Measurements from ENCODE around the gene FBLN2. TPM values are rescaled to one million over a fixed set of nuclear protein-coding genes. Genes with fewer than 3 reads are reported as not detected.
"Not testable (repeated sequence)": the region's sequence is repeated elsewhere in the genome, so short reads cannot be mapped to it uniquely, and the experiment has no call there.

The FBLN2 gene
- total RNA-seq, 1 donor from 2014 or later = 35.5 TPM

DNA sequence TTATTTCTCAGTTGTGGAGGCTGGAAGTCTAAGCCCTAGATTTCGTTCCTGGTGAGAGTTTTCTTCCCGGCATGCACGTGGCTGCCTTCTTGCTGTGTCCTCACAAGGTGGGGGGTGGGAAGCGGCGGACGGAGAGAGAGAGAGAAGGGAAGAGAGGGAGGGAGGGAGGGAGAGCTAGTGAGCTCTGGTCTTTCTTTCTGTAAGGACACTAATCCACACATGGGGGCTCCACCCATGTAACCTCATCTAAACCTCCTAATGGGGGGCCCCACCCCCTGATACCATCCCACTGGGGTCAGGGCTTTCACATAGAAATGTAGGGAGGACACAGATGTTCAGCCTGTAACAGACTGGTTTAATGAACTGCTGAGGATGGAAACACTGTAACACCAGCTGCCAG, 7.3 kb downstream of the FBLN2 start:
- Histone ChIP-seq H3K4me3 (ENCODE audit: low read length in 3 of 3) (no peak overlapping the region), H3K4me1 (ENCODE audit: control insufficient read depth in 3 of 3, insufficient read depth in 3 of 3, low read length in 3 of 3) (peaks cover 19 to 31% (median 21%) of the 10 kb centered on the region in 3 donors), H3K27me3 (ENCODE audit: control insufficient read depth in 3 of 3, insufficient read depth in 3 of 3, low read length in 3 of 3) (peaks cover 0 to 17% (median 17%) of the 10 kb centered on the region in 3 donors), H3K27ac (ENCODE audit: low read depth, low read length) (peak overlapping the region; percentile 19), H3K36me3 (ENCODE audit: control insufficient read depth in 3 of 3, insufficient read depth in 3 of 3, low read length in 3 of 3) (no peaks in the 10 kb centered on the region), H3K9ac (ENCODE audit: low read depth in 1 of 3, low read length in 3 of 3) (no peak overlapping the region), H3K9me3 (ENCODE audit: control insufficient read depth in 3 of 3, low read length in 3 of 3) (no peaks in the 10 kb centered on the region)

DNA sequence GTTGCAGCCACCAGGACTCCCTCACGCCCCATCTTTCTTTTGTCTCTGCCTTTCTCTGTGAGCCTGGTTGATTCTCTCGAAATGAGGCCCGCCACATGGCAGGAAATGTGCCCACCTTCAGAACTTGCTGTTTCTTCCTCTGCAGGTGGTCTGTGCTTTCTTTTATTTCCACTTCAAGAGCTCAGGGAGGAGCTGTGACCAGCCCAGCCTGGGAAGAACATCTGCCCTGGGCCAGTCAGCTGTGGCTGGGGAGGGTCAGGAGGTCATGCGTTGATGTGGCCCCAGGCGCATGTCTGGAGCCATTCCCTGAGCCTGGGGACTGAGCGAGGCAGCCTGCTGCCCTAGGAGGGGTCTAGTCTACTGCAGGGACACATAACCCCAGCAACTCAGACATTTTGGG, 8.0 kb downstream of the FBLN2 start:
- Histone ChIP-seq H3K9ac (ENCODE audit: low read depth in 1 of 3, low read length in 3 of 3) (no peak overlapping the region), H3K27ac (ENCODE audit: low read depth, low read length) (peak overlapping the region; percentile 19), H3K4me1 (ENCODE audit: control insufficient read depth in 3 of 3, insufficient read depth in 3 of 3, low read length in 3 of 3) (peaks cover 19 to 31% (median 21%) of the 10 kb centered on the region in 3 donors), H3K36me3 (ENCODE audit: control insufficient read depth in 3 of 3, insufficient read depth in 3 of 3, low read length in 3 of 3) (no peaks in the 10 kb centered on the region), H3K27me3 (ENCODE audit: control insufficient read depth in 3 of 3, insufficient read depth in 3 of 3, low read length in 3 of 3) (peaks cover 0 to 17% (median 15%) of the 10 kb centered on the region in 3 donors), H3K4me3 (ENCODE audit: low read length in 3 of 3) (no peak overlapping the region), H3K9me3 (ENCODE audit: control insufficient read depth in 3 of 3, low read length in 3 of 3) (no peaks in the 10 kb centered on the region)

DNA sequence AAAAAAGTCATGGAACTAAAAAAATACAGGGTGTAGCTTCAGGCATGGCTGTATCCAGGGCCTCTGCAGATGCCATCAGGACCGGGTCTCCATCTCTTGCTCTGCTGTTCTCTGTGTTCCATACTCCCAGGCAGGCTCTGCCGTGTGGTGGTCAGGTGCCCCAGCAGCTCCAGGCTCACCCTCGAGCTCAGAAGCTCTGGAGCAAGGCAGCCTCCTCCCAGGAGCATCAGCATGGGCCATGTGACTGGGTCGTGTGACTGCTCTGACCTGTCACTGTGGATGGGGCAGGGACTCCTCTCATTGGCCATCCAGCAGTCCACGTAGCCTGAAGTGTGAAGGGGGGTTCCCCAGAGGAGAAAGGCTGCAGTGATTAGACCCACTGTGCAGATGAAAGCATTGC, 8.5 kb downstream of the FBLN2 start:
- Histone ChIP-seq H3K27me3 (ENCODE audit: control insufficient read depth in 3 of 3, insufficient read depth in 3 of 3, low read length in 3 of 3) (peaks cover 0 to 16% (median 14%) of the 10 kb centered on the region in 3 donors), H3K4me1 (ENCODE audit: control insufficient read depth in 3 of 3, insufficient read depth in 3 of 3, low read length in 3 of 3) (peaks cover 19 to 31% (median 21%) of the 10 kb centered on the region in 3 donors), H3K36me3 (ENCODE audit: control insufficient read depth in 3 of 3, insufficient read depth in 3 of 3, low read length in 3 of 3) (no peaks in the 10 kb centered on the region), H3K9me3 (ENCODE audit: control insufficient read depth in 3 of 3, low read length in 3 of 3) (no peaks in the 10 kb centered on the region), H3K27ac (ENCODE audit: low read depth, low read length) (no peak overlapping the region), H3K9ac (ENCODE audit: low read depth in 1 of 3, low read length in 3 of 3) (no peak overlapping the region), H3K4me3 (ENCODE audit: low read length in 3 of 3) (no peak overlapping the region)

GRCh38 chr3:13557926-13558325, 9.0 kb downstream of the FBLN2 start:
- no peak overlapping the region for H3K27ac ChIP-seq (ENCODE audit: low read depth, low read length)
- H3K27me3 ChIP-seq (ENCODE audit: control insufficient read depth in 3 of 3, insufficient read depth in 3 of 3, low read length in 3 of 3) = peaks cover 0 to 11% (median 10%) of the 10 kb centered on the region in 3 donors
- H3K4me1 ChIP-seq (ENCODE audit: control insufficient read depth in 3 of 3, insufficient read depth in 3 of 3, low read length in 3 of 3) = peaks cover 16 to 28% (median 16%) of the 10 kb centered on the region in 3 donors
- H3K4me3 ChIP-seq (ENCODE audit: low read length in 3 of 3) = no peak overlapping the region
- H3K9ac ChIP-seq (ENCODE audit: low read depth in 1 of 3, low read length in 3 of 3) = no peak overlapping the region
- no peaks in the 10 kb centered on the region for H3K9me3 ChIP-seq (ENCODE audit: control insufficient read depth in 3 of 3, low read length in 3 of 3)
- no peaks in the 10 kb centered on the region for H3K36me3 ChIP-seq (ENCODE audit: control insufficient read depth in 3 of 3, insufficient read depth in 3 of 3, low read length in 3 of 3)

DNA sequence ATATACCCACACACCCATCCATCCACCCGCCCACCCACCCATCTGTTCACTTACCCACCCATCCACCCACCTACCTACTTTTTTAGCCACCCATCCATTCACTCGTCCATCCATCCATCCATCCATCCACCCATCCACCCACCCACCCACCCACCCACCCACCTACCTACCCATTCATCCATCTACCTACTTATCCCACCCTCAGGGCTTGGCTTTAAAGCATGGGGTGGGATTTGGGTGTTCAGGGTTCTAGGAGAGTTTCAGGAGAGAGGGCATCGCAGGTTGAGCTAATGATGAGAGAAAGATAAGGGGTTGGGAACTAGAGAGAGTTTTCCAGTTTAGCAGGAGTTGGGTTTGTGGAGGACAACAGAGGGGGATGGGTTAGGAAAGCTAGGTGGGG, 9.7 kb downstream of the FBLN2 start:
- Histone ChIP-seq H3K27ac (ENCODE audit: low read depth, low read length) (no peak overlapping the region), H3K36me3 (ENCODE audit: control insufficient read depth in 3 of 3, insufficient read depth in 3 of 3, low read length in 3 of 3) (no peaks in the 10 kb centered on the region), H3K9ac (ENCODE audit: low read depth in 1 of 3, low read length in 3 of 3) (no peak overlapping the region), H3K9me3 (ENCODE audit: control insufficient read depth in 3 of 3, low read length in 3 of 3) (no peaks in the 10 kb centered on the region), H3K4me3 (ENCODE audit: low read length in 3 of 3) (no peak overlapping the region), H3K27me3 (ENCODE audit: control insufficient read depth in 3 of 3, insufficient read depth in 3 of 3, low read length in 3 of 3) (peaks cover 0 to 9% (median 4%) of the 10 kb centered on the region in 3 donors), H3K4me1 (ENCODE audit: control insufficient read depth in 3 of 3, insufficient read depth in 3 of 3, low read length in 3 of 3) (peaks cover 11 to 26% (median 21%) of the 10 kb centered on the region in 3 donors)

DNA sequence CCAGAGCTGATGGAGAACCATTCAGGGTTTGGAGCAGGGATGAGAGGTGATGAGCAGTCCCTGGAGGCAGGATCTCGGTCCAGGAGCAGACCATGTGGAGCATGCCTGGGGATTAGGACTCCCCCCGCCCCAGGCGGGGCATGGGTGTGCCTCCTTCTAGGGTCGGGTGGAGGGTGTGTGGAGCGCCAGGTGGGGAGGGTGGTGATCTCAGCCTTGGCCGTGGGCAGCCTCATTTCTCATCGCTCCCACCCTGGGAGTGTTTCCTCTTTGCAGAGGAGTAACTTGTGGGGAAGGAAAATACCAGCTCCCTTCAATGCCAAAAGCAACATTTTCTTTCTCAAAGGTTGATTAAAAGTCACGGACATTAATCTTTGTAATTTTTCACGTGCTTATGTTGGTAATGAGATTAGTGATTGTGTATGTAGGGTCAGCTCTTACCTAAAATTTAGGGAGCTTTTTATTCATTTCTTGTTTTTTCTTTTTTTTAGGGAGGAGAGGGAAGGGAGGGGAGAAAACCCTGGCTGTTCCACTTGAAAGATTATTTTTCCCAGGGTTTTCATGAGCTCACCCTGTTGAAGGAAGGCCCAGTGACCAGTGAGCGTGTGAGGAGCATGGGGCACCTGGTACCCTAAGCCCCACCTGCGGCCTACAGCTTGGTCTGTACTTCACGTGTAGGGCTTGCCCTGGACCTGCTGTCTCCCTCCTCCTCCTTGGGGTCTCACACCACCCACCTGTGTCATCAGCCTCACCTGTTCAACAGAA, 11.0 kb downstream of the FBLN2 start:
- Histone ChIP-seq H3K36me3 (ENCODE audit: control insufficient read depth in 3 of 3, insufficient read depth in 3 of 3, low read length in 3 of 3) (no peaks in the 10 kb centered on the region), H3K4me3 (ENCODE audit: low read length in 3 of 3) (peak overlapping the region in 1 of 3 donors; percentile 2), H3K4me1 (ENCODE audit: control insufficient read depth in 3 of 3, insufficient read depth in 3 of 3, low read length in 3 of 3) (peaks cover 11 to 27% (median 25%) of the 10 kb centered on the region in 3 donors), H3K27me3 (ENCODE audit: control insufficient read depth in 3 of 3, insufficient read depth in 3 of 3, low read length in 3 of 3) (peaks cover 0 to 5% (median 4%) of the 10 kb centered on the region in 3 donors), H3K9ac (ENCODE audit: low read depth in 1 of 3, low read length in 3 of 3) (no peak overlapping the region), H3K27ac (ENCODE audit: low read depth, low read length) (peak overlapping the region; percentile 18), H3K9me3 (ENCODE audit: control insufficient read depth in 3 of 3, low read length in 3 of 3) (no peaks in the 10 kb centered on the region)

DNA sequence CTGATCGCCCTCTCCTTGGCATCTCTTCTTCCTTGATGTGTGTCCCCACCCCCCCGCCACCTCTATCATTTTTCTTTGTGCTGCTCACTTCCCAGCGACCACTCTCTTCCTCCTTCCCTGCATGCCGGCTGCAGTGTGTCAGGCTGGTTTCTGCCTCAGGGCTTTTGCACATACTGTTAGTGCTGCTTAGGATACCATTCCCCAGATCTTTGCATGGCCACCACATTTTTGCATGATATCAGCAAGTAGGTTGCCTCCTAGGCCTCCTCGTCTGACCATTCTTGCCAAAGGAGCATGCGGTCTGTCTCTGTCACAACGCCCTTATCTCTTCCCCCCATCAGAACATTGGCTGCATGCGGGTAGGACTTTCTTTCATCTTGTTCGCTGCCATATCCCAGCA, 12.5 kb downstream of the FBLN2 start:
- Histone ChIP-seq H3K27me3 (ENCODE audit: control insufficient read depth in 3 of 3, insufficient read depth in 3 of 3, low read length in 3 of 3) (peaks cover 0 to 5% (median 4%) of the 10 kb centered on the region in 3 donors), H3K9me3 (ENCODE audit: control insufficient read depth in 3 of 3, low read length in 3 of 3) (no peaks in the 10 kb centered on the region), H3K4me3 (ENCODE audit: low read length in 3 of 3) (no peak overlapping the region), H3K4me1 (ENCODE audit: control insufficient read depth in 3 of 3, insufficient read depth in 3 of 3, low read length in 3 of 3) (peaks cover 14 to 28% (median 25%) of the 10 kb centered on the region in 3 donors), H3K9ac (ENCODE audit: low read depth in 1 of 3, low read length in 3 of 3) (no peak overlapping the region), H3K36me3 (ENCODE audit: control insufficient read depth in 3 of 3, insufficient read depth in 3 of 3, low read length in 3 of 3) (no peaks in the 10 kb centered on the region), H3K27ac (ENCODE audit: low read depth, low read length) (no peak overlapping the region)

DNA sequence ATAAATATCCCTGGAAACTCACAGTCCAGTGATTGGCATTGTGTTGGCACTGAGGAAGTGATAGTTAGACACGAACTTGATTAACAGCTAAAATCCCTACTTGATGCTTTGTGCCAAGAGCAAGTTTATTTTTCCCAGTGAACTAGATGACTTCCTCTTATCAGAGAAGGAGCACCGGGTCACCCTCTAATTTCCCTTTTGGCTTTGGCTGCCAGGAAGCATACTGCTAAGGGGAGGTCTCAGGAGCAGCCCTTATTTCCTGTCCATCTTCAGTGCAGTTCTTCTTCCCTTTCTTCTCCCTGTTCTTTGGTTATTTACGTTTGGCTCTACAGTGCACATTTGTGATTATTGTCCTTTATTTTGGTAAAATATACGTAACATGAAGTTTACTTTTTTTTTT, 13.0 kb downstream of the FBLN2 start:
- Histone ChIP-seq H3K4me3 (ENCODE audit: low read length in 3 of 3) (no peak overlapping the region), H3K27ac (ENCODE audit: low read depth, low read length) (no peak overlapping the region), H3K4me1 (ENCODE audit: control insufficient read depth in 3 of 3, insufficient read depth in 3 of 3, low read length in 3 of 3) (peaks cover 10 to 23% (median 20%) of the 10 kb centered on the region in 3 donors), H3K36me3 (ENCODE audit: control insufficient read depth in 3 of 3, insufficient read depth in 3 of 3, low read length in 3 of 3) (no peaks in the 10 kb centered on the region), H3K9ac (ENCODE audit: low read depth in 1 of 3, low read length in 3 of 3) (no peak overlapping the region), H3K27me3 (ENCODE audit: control insufficient read depth in 3 of 3, insufficient read depth in 3 of 3, low read length in 3 of 3) (peaks cover 0 to 8% (median 4%) of the 10 kb centered on the region in 3 donors), H3K9me3 (ENCODE audit: control insufficient read depth in 3 of 3, low read length in 3 of 3) (no peaks in the 10 kb centered on the region)

- H3K27me3 ChIP-seq (ENCODE audit: control insufficient read depth in 3 of 3, insufficient read depth in 3 of 3, low read length in 3 of 3); H3K27ac ChIP-seq (ENCODE audit: low read depth, low read length); H3K9me3 ChIP-seq (ENCODE audit: control insufficient read depth in 3 of 3, low read length in 3 of 3); H3K36me3 ChIP-seq (ENCODE audit: control insufficient read depth in 3 of 3, insufficient read depth in 3 of 3, low read length in 3 of 3); H3K9ac ChIP-seq (ENCODE audit: low read depth in 1 of 3, low read length in 3 of 3); H3K4me3 ChIP-seq (ENCODE audit: low read length in 3 of 3): not testable (repeated sequence)
- H3K4me1 ChIP-seq (ENCODE audit: control insufficient read depth in 3 of 3, insufficient read depth in 3 of 3, low read length in 3 of 3) = peaks cover 8 to 23% (median 19%) of the 10 kb centered on the region in 3 donors
Observed at GRCh38 chr3:13562421-13562820, 13.5 kb downstream of the FBLN2 start.

GRCh38 chr3:13563321-13563720, 14.4 kb downstream of the FBLN2 start:
- Histone ChIP-seq H3K9me3 (ENCODE audit: control insufficient read depth in 3 of 3, low read length in 3 of 3) (no peaks in the 10 kb centered on the region), H3K27me3 (ENCODE audit: control insufficient read depth in 3 of 3, insufficient read depth in 3 of 3, low read length in 3 of 3) (peaks cover 0 to 4% (median 4%) of the 10 kb centered on the region in 3 donors), H3K4me3 (ENCODE audit: low read length in 3 of 3) (no peak overlapping the region), H3K36me3 (ENCODE audit: control insufficient read depth in 3 of 3, insufficient read depth in 3 of 3, low read length in 3 of 3) (no peaks in the 10 kb centered on the region), H3K9ac (ENCODE audit: low read depth in 1 of 3, low read length in 3 of 3) (no peak overlapping the region), H3K27ac (ENCODE audit: low read depth, low read length) (no peak overlapping the region), H3K4me1 (ENCODE audit: control insufficient read depth in 3 of 3, insufficient read depth in 3 of 3, low read length in 3 of 3) (peaks cover 6 to 23% (median 21%) of the 10 kb centered on the region in 3 donors)
